Tibial artery (tissue), 4 donors: Measurements from ENCODE around the gene PSG2.
"Not testable (repeated sequence)": the region's sequence is repeated elsewhere in the genome, so short reads cannot be mapped to it uniquely, and the experiment has no call there.

Experiments
- DNase-seq, 2 donors: peaks; one replicate each; pipeline ENCODE4 v3.0.0-alpha.2; 2019
- H3K27ac ChIP-seq, 2 donors: fragments of 200-600 bp; sonication (generic) in 1 of 2; 1 replicate in 1 of 2; 2 replicates in 1 of 2; pipeline ENCODE4 v1.5.1; 2018 to 2019; ENCODE audit warnings: mild to moderate bottlenecking in 1 of 2
- H3K27me3 ChIP-seq, 2 donors: fragments of 200-600 bp; sonication (generic) in 1 of 2; one replicate each; pipeline versions ENCODE4 v1.5.1 to v1.6.0; 2016 to 2019
- H3K36me3 ChIP-seq, 3 donors: fragments of 200-600 bp; sonication (generic) in 2 of 3; one replicate each; pipeline ENCODE4 v1.5.1; 2016 to 2019; ENCODE audit warnings: mild to moderate bottlenecking in 2 of 3
- H3K4me1 ChIP-seq, 4 donors: fragments of 200-600 bp; sonication (generic) in 2 of 4; 1 replicate in 3 of 4; 2 replicates in 1 of 4; pipeline ENCODE4 v1.5.1; 2016 to 2019
- H3K4me3 ChIP-seq, 2 donors: fragments of 200-600 bp; sonication (generic) in 1 of 2; 1 replicate in 1 of 2; 2 replicates in 1 of 2; pipeline ENCODE4 v1.5.1; 2018 to 2019; ENCODE audit warnings: mild to moderate bottlenecking in 2 of 2
- H3K9me3 ChIP-seq, 3 donors: fragments of 200-600 bp; sonication (generic) in 1 of 3; one replicate each; pipeline ENCODE4 v1.5.1; 2016 to 2019
- intact Hi-C: fragments of 100-400 bp; cut with DNase I; formaldehyde crosslinking; loops from one replicate; pipeline ENCODE4 v1.15.0; 2023; ENCODE audit warnings: low total_unique reads
- TF ChIP-seq, protein P1 (sequence below), 2 experiments: fragments of 200-600 bp in 1 of 2; fragments of 450-650 bp in 1 of 2; IDR thresholded peaks; one replicate each; pipeline ENCODE4 v1.5.1; 2017 to 2019; ENCODE audit warnings: antibody characterized with exemption in 2 of 2, mild to moderate bottlenecking in 1 of 2, moderate library complexity in 1 of 2

The PSG2 gene

DNA sequence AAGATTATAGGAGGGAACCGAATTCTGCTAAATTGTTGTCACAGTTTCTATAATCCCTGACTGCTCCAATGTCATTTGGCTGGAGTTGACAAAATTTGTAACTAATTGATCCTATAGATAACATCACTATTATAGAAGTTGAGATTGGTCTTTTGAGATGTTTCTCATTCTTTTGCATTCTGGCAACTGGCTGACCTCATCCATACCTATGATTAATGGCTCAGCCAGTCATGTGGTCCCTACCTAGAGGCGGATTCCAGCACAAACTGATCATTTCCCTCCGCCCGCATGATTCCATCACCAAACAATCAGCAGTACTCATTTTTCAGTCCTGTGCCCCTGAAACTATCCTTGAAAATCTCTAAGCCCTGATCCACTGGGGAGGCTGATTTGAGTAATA is 4.2 kb downstream of the PSG2 start:
- Histone ChIP-seq H3K27me3 (no peaks in the 10 kb centered on the region), H3K4me3 (no peak overlapping the region), H3K27ac (no peak overlapping the region), H3K9me3 (no peaks in the 10 kb centered on the region), H3K36me3 (no peaks in the 10 kb centered on the region), H3K4me1 (no peaks in the 10 kb centered on the region)
- TF ChIP-seq, protein P1, sequence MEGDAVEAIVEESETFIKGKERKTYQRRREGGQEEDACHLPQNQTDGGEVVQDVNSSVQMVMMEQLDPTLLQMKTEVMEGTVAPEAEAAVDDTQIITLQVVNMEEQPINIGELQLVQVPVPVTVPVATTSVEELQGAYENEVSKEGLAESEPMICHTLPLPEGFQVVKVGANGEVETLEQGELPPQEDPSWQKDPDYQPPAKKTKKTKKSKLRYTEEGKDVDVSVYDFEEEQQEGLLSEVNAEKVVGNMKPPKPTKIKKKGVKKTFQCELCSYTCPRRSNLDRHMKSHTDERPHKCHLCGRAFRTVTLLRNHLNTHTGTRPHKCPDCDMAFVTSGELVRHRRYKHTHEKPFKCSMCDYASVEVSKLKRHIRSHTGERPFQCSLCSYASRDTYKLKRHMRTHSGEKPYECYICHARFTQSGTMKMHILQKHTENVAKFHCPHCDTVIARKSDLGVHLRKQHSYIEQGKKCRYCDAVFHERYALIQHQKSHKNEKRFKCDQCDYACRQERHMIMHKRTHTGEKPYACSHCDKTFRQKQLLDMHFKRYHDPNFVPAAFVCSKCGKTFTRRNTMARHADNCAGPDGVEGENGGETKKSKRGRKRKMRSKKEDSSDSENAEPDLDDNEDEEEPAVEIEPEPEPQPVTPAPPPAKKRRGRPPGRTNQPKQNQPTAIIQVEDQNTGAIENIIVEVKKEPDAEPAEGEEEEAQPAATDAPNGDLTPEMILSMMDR (IDR thresholded peaks at IDR 0.05) = no peak
- DNase-seq = no peak
- intact Hi-C loops = no loop called here

DNA sequence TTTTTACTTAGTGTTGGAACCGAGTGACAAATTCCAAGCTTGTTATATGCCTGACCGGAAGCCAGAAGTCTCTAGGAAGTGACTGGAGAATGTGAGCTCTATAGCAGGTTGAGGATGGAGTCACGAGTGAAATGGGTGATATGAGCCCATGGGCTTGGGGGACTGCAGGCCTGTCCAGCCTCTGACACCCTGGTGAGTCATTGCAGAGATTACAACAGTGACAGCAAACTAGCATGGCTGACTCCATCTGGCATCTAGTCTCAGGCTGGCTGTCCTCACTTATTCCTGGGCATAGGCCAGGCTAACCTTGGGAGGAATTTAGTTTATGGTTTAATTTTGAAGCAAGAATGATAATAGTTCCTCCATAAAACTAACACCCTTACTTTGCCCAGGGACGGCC is 4.6 kb downstream of the PSG2 start:
- not testable (repeated sequence) for H3K36me3 ChIP-seq

DNA sequence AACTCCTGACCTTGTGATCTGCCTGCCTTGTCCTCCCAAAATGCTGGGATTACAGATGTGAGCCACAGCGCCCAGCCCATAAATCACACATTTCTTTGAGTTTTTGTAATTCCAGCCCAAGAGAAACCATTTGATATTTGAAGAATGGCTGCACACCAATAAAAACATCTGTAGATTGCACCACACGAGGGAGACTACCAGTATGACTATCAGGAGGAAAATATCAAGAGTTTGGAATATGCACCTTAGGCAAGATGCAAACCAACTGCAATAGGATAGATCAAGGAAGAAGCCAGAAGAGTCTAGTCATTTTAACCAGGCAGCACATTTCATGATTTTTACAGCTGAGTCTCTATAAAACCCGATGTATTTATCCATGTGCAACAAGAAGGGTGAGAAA is 20.1 kb downstream of the PSG2 start:
- DNase-seq, H3K27ac ChIP-seq, H3K9me3 ChIP-seq, H3K4me1 ChIP-seq, H3K27me3 ChIP-seq, intact Hi-C loops, H3K4me3 ChIP-seq, H3K36me3 ChIP-seq: not testable (repeated sequence)

More for the DNA sequence above, 4.6 kb downstream of the PSG2 start:
- intact Hi-C loops, H3K27me3 ChIP-seq, H3K4me1 ChIP-seq, H3K9me3 ChIP-seq, H3K4me3 ChIP-seq, H3K27ac ChIP-seq: not testable (repeated sequence)
- DNase-seq = peak in 1 of 2 donors; percentile 28

DNA sequence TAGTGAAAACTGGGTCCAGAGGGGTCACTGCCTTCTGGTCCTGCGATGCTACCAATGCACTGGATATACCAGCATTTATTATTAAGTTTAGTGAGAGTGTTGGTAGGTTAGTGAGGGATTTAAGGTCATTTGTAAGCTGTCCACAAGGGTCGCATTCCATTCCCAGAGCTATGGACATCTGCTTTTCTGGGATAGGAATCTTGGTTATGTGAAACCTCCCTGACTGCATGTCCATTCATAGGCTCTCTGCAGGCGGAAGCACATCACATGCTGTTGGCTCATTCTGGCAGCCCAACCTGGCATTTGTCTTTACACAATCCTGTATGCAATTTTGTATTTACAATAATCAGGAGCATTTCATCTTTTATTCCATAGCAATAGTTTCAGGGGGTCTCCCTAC is 21.2 kb downstream of the PSG2 start:
- H3K4me3 ChIP-seq, H3K9me3 ChIP-seq, H3K4me1 ChIP-seq, H3K36me3 ChIP-seq, H3K27ac ChIP-seq, intact Hi-C loops, DNase-seq, H3K27me3 ChIP-seq: not testable (repeated sequence)

DNA sequence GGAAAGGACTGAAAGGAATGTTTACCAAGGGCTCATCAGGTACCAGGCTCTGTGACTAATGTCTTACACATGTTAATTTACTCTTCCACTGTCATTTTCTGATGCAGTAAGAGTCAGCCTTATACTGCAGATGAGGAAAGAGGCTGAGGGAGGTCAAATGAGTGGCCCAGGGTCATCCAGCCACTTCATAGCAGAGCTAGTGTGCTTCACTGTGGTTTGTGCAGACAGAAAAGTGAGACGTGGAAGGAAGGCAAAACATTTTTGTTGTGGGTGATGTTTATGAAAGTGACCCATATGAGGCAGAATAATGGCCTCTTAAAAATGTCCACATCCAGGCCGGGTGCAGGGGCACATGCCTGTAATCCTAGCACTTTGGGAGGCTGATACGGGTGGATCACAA is 22.2 kb downstream of the PSG2 start:
- H3K27ac ChIP-seq, H3K27me3 ChIP-seq, intact Hi-C loops, H3K9me3 ChIP-seq, DNase-seq, H3K4me1 ChIP-seq, H3K4me3 ChIP-seq, H3K36me3 ChIP-seq: not testable (repeated sequence)

DNA sequence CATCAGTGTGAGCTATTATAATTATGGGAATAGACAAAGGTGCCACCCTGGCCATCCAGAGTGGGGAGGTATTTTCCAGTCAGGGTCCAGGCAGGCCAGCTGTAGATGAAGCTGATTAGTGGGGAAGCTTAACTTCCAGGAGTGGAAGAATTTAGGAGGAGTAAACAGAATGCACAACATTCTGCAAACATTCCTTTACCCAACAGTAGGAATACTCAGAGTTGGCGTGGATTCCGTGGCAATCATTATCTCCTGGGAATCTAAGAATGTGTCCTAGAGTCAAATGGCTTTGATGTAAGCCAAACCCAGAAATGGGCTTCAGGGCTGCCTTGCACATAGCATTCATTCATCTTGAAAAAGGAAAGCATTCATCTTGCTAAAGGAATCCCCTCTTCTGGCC is 23.0 kb downstream of the PSG2 start:
- H3K4me3 ChIP-seq, H3K4me1 ChIP-seq, H3K27me3 ChIP-seq, H3K36me3 ChIP-seq, H3K9me3 ChIP-seq, intact Hi-C loops, H3K27ac ChIP-seq, DNase-seq: not testable (repeated sequence)

DNA sequence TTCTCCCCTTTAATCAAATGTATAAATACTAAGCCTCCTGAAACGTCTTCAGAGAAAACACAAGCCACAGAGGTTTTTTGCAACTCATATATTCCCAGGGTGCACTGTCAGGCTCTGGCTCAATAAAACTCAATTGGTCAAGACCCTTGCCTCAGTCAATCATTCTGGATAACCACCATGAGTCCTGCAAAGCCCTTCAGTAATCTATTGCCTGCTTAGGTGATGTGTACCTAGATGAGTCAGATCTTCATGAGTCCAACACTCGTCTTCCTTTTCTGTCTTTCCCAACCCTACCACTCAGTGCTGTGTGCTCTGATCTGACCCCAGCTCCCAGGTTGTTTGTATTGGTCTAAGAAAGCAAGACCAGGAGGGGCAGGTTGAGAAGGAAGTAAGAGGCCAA is 24.1 kb downstream of the PSG2 start:
- H3K4me1 ChIP-seq, H3K4me3 ChIP-seq, H3K27ac ChIP-seq, DNase-seq, intact Hi-C loops, H3K27me3 ChIP-seq, H3K36me3 ChIP-seq, H3K9me3 ChIP-seq: not testable (repeated sequence)

- H3K4me1 ChIP-seq, H3K9me3 ChIP-seq, H3K4me3 ChIP-seq, H3K36me3 ChIP-seq, H3K27ac ChIP-seq, H3K27me3 ChIP-seq, intact Hi-C loops, DNase-seq: not testable (repeated sequence)
Measured at GRCh38 chr19:43047966-43048365, 34.5 kb downstream of the PSG2 start.

DNA sequence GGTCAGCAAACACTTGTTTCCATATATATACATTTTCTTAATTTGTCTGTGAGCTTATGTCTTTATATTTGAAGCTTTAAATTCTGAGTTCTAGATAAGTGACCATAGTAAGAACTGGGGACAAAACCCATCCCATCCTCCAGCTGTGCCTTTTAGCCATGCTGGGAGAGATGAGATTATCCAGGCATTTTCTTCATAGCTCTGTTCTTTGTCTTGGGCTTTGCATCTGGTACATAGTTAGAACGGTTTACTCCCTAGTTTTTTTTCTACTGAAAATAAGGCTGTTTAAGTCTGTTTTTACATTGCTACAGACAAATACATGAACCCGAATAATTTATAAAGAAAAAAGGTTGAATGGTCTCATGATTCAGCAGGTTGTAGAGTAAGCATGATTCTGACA is 35.9 kb downstream of the PSG2 start:
- H3K36me3 ChIP-seq, intact Hi-C loops: not testable (repeated sequence)

DNA sequence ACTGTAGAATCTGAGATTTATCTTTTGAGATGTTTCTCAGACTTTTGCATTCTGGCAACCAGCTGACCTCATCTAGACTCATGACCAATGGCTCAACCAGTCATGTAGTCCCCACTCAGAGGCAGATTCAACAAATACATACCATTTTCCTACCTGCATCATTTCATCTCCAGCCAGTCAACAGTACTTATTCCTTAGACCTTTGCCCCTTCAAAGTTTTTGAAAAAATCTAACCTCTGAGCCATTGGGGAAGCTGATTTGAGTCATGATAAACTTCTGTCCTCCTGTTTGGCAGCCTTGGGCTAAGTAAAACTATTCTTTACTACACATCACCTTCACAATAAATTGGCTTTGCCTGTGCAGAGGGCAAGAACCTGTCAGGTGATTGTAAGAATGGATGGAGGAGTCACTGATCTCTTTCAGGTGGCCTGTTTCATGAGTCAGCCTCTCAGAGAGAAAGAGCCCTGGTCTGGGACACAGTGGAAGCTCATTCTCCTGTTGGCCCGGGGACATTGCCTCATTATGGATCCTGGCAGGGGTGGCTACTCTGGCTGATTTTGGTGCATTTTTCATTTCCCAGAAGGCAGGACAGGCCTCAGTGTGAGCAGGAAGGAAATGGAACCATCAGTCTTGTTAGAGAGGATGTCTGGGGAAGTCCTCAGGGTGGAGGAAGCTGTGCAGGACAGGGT is 38.9 kb downstream of the PSG2 start:
- H3K27ac ChIP-seq, intact Hi-C loops, H3K27me3 ChIP-seq, H3K4me3 ChIP-seq, H3K9me3 ChIP-seq, DNase-seq, H3K36me3 ChIP-seq, H3K4me1 ChIP-seq: not testable (repeated sequence)

More for the DNA sequence above, 35.9 kb downstream of the PSG2 start:
- H3K9me3 ChIP-seq, DNase-seq, H3K27ac ChIP-seq, H3K27me3 ChIP-seq, H3K4me3 ChIP-seq, H3K4me1 ChIP-seq: not testable (repeated sequence)

- H3K4me3 ChIP-seq, H3K9me3 ChIP-seq, H3K27ac ChIP-seq, intact Hi-C loops, H3K36me3 ChIP-seq, DNase-seq, H3K27me3 ChIP-seq, H3K4me1 ChIP-seq: not testable (repeated sequence)
Measured at GRCh38 chr19:43031645-43032044, 50.9 kb downstream of the PSG2 start.
